GM12801 (cell line): Measurements from ENCODE around the gene SYS1.

ENCODE experiments used
- TF ChIP-seq, protein P1 (sequence below): IDR thresholded peaks from one replicate; pipeline ENCODE4 v1.5.1; 2011; ENCODE audit warnings: control low read depth; ENCODE audit not compliant: insufficient read length; ENCODE audit errors: extremely low read depth

SYS1 gene

DNA sequence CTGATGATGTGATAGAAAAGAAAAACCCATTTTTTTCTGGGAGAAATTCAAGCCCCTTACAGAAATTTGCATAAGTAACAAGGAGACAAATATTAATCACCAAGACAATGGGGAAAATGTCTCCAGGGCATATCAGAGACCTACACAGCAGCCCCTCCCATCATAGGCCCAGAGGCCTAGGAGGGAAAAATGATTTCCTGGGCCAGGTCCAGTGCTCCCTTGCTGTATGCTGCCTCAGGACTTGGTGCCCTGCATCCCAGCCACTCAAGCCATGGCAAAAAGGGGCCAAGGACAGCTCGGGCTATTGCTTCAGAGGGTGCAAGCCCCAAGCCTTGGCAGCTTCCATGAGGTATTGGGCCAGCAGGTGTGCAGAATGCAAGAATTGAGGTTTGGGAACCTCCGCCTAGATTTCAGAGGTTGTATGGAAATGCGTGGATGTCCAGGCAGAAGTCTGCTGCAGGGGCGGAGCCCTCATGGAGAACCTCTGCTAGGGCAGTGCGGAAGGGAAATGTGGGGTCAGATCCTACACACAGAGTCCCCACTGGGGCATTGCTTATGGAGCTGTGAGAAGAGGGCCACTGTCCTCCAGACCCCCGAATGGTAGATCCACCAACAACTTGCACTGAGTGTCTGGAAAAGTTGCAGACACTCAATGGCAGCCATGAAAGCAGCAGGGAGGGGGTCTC is 37.5 kb downstream of the SYS1 start:
- TF ChIP-seq, protein P1, sequence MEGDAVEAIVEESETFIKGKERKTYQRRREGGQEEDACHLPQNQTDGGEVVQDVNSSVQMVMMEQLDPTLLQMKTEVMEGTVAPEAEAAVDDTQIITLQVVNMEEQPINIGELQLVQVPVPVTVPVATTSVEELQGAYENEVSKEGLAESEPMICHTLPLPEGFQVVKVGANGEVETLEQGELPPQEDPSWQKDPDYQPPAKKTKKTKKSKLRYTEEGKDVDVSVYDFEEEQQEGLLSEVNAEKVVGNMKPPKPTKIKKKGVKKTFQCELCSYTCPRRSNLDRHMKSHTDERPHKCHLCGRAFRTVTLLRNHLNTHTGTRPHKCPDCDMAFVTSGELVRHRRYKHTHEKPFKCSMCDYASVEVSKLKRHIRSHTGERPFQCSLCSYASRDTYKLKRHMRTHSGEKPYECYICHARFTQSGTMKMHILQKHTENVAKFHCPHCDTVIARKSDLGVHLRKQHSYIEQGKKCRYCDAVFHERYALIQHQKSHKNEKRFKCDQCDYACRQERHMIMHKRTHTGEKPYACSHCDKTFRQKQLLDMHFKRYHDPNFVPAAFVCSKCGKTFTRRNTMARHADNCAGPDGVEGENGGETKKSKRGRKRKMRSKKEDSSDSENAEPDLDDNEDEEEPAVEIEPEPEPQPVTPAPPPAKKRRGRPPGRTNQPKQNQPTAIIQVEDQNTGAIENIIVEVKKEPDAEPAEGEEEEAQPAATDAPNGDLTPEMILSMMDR: no peak

DNA sequence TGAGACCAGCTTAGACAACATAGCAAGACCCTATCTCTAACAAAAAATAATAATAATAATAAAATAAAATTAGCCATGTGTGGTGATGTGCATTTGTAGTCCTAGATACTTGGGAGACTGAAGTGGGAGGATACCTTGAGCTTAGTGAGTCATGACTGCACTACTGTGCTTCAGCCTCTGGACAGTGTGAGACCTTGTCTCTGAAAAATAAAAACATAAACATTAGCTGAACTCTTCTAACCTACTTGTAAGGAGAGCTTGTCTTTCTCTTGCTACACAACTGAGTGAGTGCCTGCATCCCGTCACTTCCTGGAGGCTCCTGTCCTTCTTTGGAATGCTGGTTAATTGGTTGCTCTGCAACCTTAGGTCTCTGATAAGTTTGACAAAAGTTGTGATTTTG is 40.0 kb downstream of the SYS1 start:
- TF ChIP-seq, protein P1: no peak

GRCh38 chr20:45404438-45404837 is 41.5 kb downstream of the SYS1 start:
- TF ChIP-seq, protein P1: no peak

- TF ChIP-seq, protein P1: no peak
These were observed 42.8 kb downstream of the SYS1 start for GRCh38 chr20:45405571-45406259.

DNA sequence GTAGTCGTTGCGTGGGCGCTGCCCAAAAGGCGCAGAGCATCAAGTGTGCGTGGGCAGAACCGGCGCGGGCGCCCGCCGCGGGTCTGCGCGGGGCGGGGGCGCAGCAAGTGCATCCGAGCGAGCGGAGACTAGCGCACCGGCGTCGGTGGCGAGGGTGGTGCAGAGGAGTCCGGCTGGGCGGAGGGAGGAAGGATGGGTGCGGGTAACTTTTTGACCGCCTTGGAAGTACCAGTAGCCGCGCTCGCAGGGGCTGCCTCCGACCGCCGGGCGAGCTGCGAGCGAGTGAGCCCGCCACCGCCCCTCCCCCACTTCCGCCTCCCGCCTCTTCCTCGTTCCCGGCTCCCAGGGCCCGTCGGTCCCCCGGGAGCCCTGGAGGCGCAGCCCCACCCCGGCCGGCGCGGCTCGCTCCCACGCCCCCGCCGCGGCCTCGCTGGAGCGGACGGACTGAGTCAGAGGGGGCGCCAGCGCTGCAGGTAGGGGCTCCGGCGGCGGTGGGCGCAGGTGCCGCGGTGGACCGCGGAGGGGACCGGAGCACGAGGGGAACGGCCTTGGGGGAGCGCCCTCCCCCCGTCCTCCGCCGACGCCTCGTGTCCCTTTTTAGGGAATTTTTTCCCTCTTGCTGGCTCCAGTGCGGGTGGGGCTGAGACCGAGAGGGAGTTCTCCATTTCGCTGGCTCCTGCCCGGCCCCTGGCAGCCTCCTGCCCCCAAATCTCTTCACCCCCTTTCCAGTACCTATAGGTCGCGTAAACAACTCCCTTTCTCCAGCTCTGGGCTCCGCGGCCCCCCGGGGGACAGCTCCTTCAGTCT is 43.5 kb downstream of the SYS1 start:
- TF ChIP-seq, protein P1: no peak

- TF ChIP-seq, protein P1: no peak
These were observed 44.2 kb downstream of the SYS1 start for GRCh38 chr20:45407067-45407745.
